Measurements from ENCODE around the gene KIF9.
"Not testable (repeated sequence)": the region's sequence is repeated elsewhere in the genome, so short reads cannot be mapped to it uniquely, and the experiment has no call there.

KIF9 gene

DNA sequence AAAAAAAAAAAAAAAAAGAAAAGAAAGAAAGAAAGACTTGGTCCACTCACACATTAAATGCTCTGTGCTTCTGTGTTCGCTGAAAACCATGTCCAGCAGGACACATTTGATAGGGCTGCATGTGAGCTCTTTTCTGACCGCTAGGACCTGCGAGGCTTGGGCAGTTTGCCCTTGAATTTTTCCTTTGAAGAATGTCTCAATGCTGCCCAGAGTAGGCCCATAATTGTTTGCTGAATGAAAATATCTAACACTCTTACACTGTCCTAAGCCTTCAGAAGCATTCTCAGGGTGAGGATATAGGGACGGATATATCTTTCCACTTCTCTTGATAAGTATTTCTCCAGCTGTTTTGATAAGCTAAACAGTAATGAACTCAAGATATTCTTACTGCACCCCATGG lies 6.0 kb downstream of the KIF9 start:
- H3K4me1 Mint-ChIP-seq (ENCODE audit: low read depth): peaks cover 5% of the 10 kb centered on the region
- no peaks in the 10 kb centered on the region for H3K36me3 Mint-ChIP-seq (ENCODE audit: low read depth)
- no peaks in the 10 kb centered on the region for H3K27me3 Mint-ChIP-seq
- H3K9me3 Mint-ChIP-seq: no peaks in the 10 kb centered on the region
- no peak overlapping the region for H3K4me3 Mint-ChIP-seq
- no peak overlapping the region for H3K27ac Mint-ChIP-seq

DNA sequence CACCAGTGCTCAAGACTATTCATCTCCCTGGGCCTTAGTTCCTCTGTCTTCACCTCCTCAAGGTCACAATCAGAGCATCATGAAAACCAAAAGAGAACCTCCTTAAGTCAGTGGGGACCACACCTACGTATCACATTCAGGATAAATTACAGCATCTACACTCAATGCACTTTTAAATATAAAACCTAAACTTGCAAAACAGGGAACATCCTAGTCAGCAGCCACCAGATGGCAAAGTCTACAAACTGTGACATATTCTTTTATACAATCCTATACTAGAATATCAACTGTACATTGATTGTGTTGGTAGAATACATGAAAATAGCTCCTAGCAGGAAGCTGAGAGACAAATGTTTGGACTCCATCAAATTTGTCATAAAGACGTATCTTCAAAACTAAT lies 7.9 kb downstream of the KIF9 start:
- Mint-ChIP-seq H3K4me3 (no peak overlapping the region), H3K4me1 (ENCODE audit: low read depth) (no peaks in the 10 kb centered on the region), H3K27ac (no peak overlapping the region), H3K36me3 (ENCODE audit: low read depth) (no peaks in the 10 kb centered on the region), H3K27me3 (no peaks in the 10 kb centered on the region), H3K9me3 (no peaks in the 10 kb centered on the region)

DNA sequence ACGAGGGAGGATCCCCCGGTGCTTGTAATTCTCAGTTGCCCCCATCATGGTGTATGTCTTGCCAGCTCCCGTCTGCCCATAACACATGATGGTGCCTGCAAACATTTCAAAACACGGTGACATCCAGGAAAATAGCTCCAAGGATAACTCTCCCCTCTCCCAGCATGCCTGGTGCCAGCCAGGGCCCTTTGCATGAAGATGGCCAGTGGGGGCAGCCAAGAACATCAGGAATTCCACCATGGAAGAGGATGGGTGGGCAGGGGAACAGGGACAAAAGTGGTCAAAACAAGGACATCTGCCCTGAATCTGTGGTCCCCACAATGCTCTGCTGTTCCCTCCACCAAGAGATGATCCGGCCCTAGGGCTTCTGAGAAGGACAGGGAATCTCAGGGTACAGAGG lies 9.0 kb downstream of the KIF9 start:
- no peaks in the 10 kb centered on the region for H3K36me3 Mint-ChIP-seq (ENCODE audit: low read depth)
- no peak overlapping the region for H3K4me3 Mint-ChIP-seq
- H3K9me3 Mint-ChIP-seq: no peaks in the 10 kb centered on the region

DNA sequence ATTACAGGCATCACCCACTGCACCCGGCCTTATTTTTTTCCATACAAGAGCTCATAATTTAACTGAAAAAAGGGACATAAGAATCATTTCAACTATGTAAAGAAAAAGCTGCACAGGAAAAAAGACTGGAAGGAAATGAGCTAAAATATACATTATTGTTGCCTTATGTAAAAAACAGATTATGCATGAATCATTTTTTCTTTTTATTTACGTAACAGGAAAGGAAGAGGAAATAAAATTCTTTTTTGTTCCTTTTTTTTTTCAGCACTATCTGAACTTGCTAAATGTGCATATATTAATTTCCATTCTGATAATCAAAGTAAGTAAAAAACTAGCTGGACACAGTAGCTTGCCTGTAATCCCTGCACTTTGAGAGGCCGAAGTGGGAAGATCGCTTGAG lies 12.1 kb downstream of the KIF9 start:
- H3K27me3 Mint-ChIP-seq: no peaks in the 10 kb centered on the region
- H3K4me1 Mint-ChIP-seq (ENCODE audit: low read depth): peaks cover 12% of the 10 kb centered on the region
- H3K27ac Mint-ChIP-seq: no peak overlapping the region

More for the DNA sequence above, 9.0 kb downstream of the KIF9 start:
- Mint-ChIP-seq H3K27me3 (no peaks in the 10 kb centered on the region), H3K4me1 (ENCODE audit: low read depth) (no peaks in the 10 kb centered on the region), H3K27ac (no peak overlapping the region)

DNA sequence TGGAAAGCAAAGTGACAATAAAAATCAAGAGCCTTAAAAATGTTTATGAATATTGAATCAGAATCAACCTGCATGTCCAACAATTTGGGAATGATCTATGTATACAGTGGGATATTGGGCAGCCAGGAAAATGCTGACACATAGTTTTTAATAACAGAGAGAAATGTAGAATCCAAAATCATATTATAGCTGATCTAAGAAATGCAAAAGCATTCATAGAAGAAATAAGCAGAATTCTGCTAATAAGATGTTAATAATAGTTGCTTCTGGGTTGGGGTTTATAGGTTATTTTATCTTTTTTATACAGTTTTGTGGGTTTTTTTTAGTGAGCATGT lies 15.1 kb downstream of the KIF9 start:
- H3K9me3 Mint-ChIP-seq: no peaks in the 10 kb centered on the region

More for the DNA sequence above, 12.1 kb downstream of the KIF9 start:
- Mint-ChIP-seq H3K4me3 (no peak overlapping the region), H3K9me3 (no peaks in the 10 kb centered on the region), H3K36me3 (ENCODE audit: low read depth) (no peaks in the 10 kb centered on the region)

DNA sequence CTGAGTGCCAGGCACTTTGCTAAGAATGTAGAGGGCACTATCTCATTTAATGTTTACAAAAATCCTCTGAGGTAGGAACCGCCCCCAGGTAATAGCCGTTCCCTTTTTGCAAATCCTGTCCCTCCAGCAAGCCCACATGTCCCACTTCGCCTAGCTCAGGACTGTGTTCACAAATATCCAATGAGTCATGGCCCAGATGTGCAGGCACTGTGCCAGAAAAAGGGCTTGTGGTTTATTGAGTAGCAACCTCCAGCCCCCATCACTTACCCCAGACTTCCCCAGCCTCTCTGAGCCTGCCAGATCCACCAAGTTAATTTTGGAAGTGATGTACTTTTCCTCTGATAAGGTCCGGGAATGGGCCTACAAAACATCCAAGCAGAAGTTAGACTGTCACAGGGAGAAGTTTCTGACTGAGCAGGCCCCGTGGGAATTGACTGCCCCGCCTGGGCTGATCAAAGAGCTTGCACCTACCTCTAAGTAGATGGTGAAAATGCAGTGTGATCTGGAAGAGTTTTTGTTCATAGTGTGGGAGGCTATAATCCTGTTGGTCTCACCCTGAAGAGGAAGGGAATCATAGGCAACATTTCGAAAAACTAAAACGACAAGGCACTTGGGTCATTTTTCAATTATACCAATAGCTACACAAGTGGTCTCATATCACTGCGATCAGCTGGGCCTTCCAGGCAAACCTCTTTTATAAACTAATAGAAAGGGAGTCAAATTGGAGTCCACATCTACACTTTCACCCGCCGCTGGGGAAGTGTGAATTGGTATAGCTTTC lies 15.7 kb downstream of the KIF9 start:
- Mint-ChIP-seq H3K9me3 (no peaks in the 10 kb centered on the region), H3K27ac (no peak overlapping the region), H3K27me3 (no peaks in the 10 kb centered on the region), H3K4me3 (no peak overlapping the region), H3K4me1 (ENCODE audit: low read depth) (peaks cover 12% of the 10 kb centered on the region), H3K36me3 (ENCODE audit: low read depth) (no peaks in the 10 kb centered on the region)

More for the DNA sequence above, 15.1 kb downstream of the KIF9 start:
- Mint-ChIP-seq H3K4me3 (no peak overlapping the region), H3K36me3 (ENCODE audit: low read depth) (no peaks in the 10 kb centered on the region), H3K27ac (no peak overlapping the region), H3K27me3 (no peaks in the 10 kb centered on the region), H3K4me1 (ENCODE audit: low read depth) (peaks cover 12% of the 10 kb centered on the region)

DNA sequence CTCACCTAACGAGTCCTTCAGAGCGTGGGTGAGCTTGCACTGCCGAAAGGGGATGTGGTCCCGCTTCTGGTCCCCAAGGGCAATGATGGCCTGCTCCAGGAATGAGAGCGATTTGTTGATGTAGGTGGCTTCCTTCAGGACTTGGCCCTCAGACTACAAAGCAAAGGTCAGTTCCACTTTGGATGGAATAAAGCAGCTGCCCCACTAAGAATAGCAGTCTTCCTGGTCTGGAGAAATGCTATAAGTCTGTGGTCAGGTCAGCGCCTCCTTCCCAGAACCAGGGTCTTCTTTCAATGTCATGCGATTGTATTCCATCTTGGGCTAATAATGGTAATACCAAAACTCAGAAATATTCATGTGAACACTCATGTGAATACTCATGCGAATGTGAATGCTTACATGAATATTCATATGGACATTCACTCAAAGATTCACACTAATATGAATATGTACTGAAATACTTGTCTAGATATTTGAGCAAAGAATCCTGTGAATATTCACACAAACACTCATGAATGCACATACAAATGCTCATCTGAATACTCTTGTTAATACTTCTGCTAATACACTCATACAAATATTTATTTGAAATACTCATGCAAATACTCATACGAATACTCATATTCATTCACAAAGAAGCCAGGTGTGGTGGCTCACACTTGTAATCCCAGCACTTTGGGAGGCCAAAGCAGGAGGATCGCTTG lies 16.7 kb downstream of the KIF9 start:
- Mint-ChIP-seq H3K27me3 (no peaks in the 10 kb centered on the region), H3K4me1 (ENCODE audit: low read depth) (peaks cover 12% of the 10 kb centered on the region), H3K9me3 (no peaks in the 10 kb centered on the region), H3K36me3 (ENCODE audit: low read depth) (no peaks in the 10 kb centered on the region), H3K4me3 (no peak overlapping the region), H3K27ac (no peak overlapping the region)

DNA sequence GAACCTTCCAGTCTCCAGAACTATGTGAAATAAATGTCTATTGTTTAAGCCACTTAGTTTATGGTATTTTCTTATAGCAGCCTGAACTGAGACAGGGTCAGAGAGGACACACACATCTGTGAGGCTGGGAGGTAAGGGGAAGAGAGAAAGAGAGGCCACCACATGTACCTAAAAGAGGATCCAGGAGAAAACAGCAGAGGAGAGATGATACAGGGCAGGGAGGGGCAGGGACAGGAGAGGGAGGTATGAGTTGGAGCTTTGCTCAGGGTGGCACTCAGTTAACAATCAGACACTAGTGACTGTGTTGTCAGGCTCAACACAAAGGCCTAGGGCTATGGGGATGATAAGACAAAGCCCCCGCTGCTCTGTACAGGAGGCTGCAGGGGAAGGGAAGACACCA lies 17.6 kb downstream of the KIF9 start:
- Mint-ChIP-seq H3K9me3 (no peaks in the 10 kb centered on the region), H3K36me3 (ENCODE audit: low read depth) (no peaks in the 10 kb centered on the region), H3K27ac (no peak overlapping the region), H3K27me3 (no peaks in the 10 kb centered on the region), H3K4me1 (ENCODE audit: low read depth) (peaks cover 12% of the 10 kb centered on the region), H3K4me3 (no peak overlapping the region)

DNA sequence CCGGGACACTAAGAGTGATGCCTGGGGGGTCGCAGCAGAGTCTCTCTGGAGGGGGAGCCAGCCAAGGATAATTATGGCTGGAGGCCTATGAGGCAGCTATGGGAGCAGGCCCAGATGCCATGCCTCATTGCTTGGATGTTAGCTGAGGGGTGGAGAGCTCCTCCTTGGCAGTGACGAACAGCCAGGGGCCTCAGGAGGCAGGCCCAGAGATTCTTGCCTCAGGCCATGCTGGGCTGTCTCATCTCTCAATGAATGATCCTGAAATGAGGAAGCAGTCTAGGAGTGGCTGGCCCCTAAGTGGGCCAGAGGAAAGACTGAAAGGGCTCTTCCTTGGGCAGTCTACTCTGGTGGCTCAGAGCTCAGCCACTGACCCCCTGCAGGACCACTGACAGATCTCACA lies 21.3 kb downstream of the KIF9 start:
- H3K4me3 Mint-ChIP-seq: no peak overlapping the region
- no peaks in the 10 kb centered on the region for H3K9me3 Mint-ChIP-seq
- no peaks in the 10 kb centered on the region for H3K27me3 Mint-ChIP-seq
- no peaks in the 10 kb centered on the region for H3K36me3 Mint-ChIP-seq (ENCODE audit: low read depth)
- peaks cover under 1% of the 10 kb centered on the region for H3K4me1 Mint-ChIP-seq (ENCODE audit: low read depth)
- no peak overlapping the region for H3K27ac Mint-ChIP-seq

DNA sequence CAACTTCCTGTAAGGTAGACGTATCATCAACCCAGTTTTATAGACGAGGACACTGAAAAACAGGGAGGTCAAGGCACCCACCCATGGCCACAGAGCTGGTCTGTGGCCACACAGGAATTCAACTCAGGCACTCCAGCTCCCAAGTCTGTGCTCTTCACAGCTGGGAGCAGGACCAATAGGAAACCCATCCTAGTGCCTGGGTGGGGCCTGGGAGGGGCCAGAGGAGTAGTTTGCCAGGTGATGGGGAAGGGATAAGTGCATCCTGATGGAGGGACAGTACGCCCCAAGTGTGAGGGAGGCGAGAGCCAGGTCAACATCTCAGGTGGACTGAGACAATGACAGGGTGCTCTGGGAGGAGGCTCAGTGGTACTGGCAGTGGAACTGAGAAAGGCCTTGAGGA lies 22.0 kb downstream of the KIF9 start:
- no peaks in the 10 kb centered on the region for H3K9me3 Mint-ChIP-seq

DNA sequence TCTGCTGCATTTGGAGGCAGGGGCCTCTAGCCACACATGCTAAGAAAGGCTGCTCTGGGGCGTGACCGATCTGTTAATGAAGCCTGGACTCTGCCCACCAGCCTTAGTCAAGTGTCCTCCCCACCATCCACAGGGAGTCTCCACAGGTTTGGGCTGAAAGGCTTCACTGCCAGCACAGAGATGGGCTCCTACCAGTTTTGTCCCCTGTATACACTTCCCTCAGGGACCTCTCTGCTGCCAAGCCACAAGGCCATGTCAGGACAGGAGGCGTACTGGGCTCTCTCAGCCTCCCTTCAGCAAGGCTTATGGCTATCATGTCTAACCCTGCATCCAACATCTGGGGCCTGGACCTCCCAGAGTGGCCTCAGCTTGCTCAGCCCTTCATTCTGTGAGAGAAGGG lies 23.5 kb downstream of the KIF9 start:
- H3K9me3 Mint-ChIP-seq: no peaks in the 10 kb centered on the region
- no peaks in the 10 kb centered on the region for H3K36me3 Mint-ChIP-seq (ENCODE audit: low read depth)
- no peak overlapping the region for H3K4me3 Mint-ChIP-seq
- no peaks in the 10 kb centered on the region for H3K4me1 Mint-ChIP-seq (ENCODE audit: low read depth)
- no peak overlapping the region for H3K27ac Mint-ChIP-seq
- no peaks in the 10 kb centered on the region for H3K27me3 Mint-ChIP-seq

More for the DNA sequence above, 22.0 kb downstream of the KIF9 start:
- Mint-ChIP-seq H3K4me3 (no peak overlapping the region), H3K36me3 (ENCODE audit: low read depth) (no peaks in the 10 kb centered on the region), H3K4me1 (ENCODE audit: low read depth) (no peaks in the 10 kb centered on the region), H3K27ac (no peak overlapping the region), H3K27me3 (no peaks in the 10 kb centered on the region)

DNA sequence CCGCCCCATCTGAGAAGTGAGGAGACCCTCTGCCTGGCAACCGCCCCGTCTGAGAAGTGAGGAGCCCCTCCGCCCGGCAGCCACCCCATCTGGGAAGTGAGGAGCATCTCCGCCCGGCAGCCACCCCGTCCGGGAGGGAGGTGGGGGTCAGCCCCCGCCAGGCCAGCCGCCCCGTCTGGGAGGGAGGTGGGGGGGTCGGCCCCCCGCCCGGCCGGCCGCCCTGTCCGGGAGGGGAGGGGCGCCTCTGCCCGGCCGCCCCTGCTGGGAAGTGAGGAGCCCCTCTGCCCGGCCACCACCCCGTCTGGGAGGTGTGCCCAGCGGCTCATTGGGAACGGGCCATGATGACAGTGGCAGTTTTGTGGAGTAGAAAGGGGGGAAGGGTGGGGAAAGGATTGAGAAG lies 26.3 kb downstream of the KIF9 start:
- H3K27ac Mint-ChIP-seq; H3K4me1 Mint-ChIP-seq (ENCODE audit: low read depth); H3K27me3 Mint-ChIP-seq; H3K4me3 Mint-ChIP-seq; H3K36me3 Mint-ChIP-seq (ENCODE audit: low read depth); H3K9me3 Mint-ChIP-seq: not testable (repeated sequence)

DNA sequence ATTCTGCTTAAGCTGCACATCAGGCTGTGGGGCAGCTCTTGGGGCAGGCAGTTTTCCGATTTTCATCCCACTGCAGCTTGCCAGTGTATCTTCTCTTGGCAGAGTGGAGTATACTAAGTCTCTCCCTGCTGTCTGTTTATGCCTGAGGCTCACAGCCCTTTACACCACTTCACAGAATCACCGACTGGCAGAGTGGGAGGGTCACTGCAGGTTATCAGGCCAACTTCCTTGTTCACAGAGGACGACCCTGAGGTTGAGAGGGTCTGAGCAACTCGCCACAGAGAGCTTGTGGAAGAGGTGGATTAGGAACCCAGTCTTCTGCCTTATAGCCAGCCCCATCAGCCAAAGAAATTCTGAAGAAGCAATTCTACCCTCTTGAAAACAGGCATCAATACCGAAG lies 30.9 kb downstream of the KIF9 start:
- Mint-ChIP-seq H3K36me3 (ENCODE audit: low read depth) (no peaks in the 10 kb centered on the region), H3K9me3 (no peaks in the 10 kb centered on the region), H3K4me3 (no peak overlapping the region), H3K27ac (no peak overlapping the region), H3K27me3 (no peaks in the 10 kb centered on the region), H3K4me1 (ENCODE audit: low read depth) (no peaks in the 10 kb centered on the region)

DNA sequence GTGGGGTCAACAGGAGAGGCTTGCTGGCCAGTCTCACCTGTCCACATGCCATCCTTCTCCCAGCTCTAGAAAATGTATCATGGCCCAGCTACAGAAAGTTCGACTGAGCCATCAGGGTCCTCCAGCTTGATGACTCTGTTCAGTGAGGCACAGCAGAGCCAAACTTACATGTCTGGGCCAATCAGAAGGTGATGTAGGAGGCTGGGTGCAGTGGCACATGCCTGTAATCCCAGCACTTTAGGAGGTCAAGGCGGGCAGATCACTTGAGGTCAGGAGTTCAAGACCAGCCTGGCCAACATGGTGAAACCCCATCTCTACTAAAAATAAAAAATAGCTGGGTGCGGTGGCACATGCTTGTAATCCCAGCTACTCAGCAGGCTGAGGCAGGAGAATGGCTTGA lies 31.5 kb downstream of the KIF9 start:
- H3K27ac Mint-ChIP-seq; H3K36me3 Mint-ChIP-seq (ENCODE audit: low read depth); H3K4me3 Mint-ChIP-seq; H3K4me1 Mint-ChIP-seq (ENCODE audit: low read depth); H3K9me3 Mint-ChIP-seq; H3K27me3 Mint-ChIP-seq: not testable (repeated sequence)

DNA sequence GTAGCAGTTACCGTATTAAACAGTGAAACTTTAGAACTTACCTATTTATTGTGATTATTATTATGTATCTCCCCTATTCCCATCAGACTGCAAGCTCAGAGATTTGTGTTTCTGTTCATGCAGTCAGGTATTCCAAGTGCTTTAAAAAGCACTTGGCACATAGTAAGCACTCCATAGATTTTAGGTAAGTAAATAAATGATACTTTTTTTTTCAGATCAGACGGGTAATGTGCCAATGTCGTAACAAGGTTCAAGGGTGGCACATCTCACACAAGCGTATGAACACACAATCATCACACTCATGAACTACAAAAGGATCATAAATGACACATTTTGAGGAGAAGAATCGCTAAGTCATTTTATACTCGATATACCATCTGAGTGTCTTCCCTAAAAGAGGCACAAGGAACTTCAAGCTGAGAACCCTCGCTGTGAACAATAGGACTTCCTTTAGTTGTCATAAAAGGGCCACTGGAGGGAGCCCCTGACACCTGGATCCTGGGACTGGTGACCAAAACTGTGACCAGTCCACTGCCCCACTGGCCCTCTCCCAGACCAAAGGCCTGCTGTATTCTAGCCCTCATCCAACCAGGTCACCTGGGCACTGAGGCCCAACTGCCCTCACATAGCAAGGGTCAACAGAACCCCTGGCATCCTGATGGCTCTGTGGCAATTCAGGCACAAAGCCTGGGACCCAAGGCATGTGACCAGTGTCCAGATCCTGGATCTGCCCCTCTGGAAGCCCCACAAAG lies 32.1 kb downstream of the KIF9 start:
- Mint-ChIP-seq H3K27me3 (no peaks in the 10 kb centered on the region), H3K4me1 (ENCODE audit: low read depth) (no peaks in the 10 kb centered on the region), H3K9me3 (no peaks in the 10 kb centered on the region), H3K36me3 (ENCODE audit: low read depth) (no peaks in the 10 kb centered on the region), H3K4me3 (no peak overlapping the region), H3K27ac (no peak overlapping the region)

All from stimulated activated naive CD8-positive, alpha-beta T cell treated with anti-CD3 and anti-CD28 coated beads, Interleukin-15, Interleukin-2, amounts not matched to agents 100 ng/mL and 50 ng/mL, for 24 hours (primary cell).